GM23338 (cell line): ENCODE data around the gene BICDL1. TPM values are rescaled to one million over a fixed set of nuclear protein-coding genes. Genes with fewer than 3 reads are reported as not detected.

Experiments
- ATAC-seq: fragments of 200-7000 bp; cut with Tn5 transposase; 3 replicates; pipeline ENCODE4 v1.9.1; 2020
- DNase-seq: peaks from one replicate; pipeline ENCODE4 v3.0.0-alpha.2; 2015; ENCODE audit warnings: low spot score
- H2AFZ ChIP-seq: fragments of 200-600 bp; sonication (generic); 2 replicates; pipeline ENCODE4 v1.8.0; 2016; ENCODE audit warnings: antibody characterized with exemption, mild to moderate bottlenecking, moderate library complexity
- H3F3A ChIP-seq: fragments of 200-600 bp; sonication (generic); replicated peaks from 2 replicates; pipeline ENCODE4 v1.8.0; 2017; ENCODE audit warnings: antibody characterized with exemption, mixed run types, low read depth
- H3K27ac ChIP-seq: fragments of 200-600 bp; sonication (generic); 2 replicates; pipeline ENCODE4 v1.6.1; 2016; ENCODE audit warnings: low read depth
- H3K27me3 ChIP-seq: fragments of 200-600 bp; sonication (generic); 2 replicates; pipeline ENCODE4 v1.8.0; 2016; ENCODE audit warnings: mild to moderate bottlenecking, mixed run types, moderate library complexity; ENCODE audit not compliant: insufficient read depth
- H3K36me3 ChIP-seq: fragments of 200-600 bp; sonication (generic); 2 replicates; pipeline ENCODE4 v1.8.0; 2016; ENCODE audit warnings: mild to moderate bottlenecking; ENCODE audit not compliant: insufficient read depth
- H3K4me1 ChIP-seq: fragments of 200-600 bp; sonication (generic); 2 replicates; pipeline ENCODE4 v1.8.0; 2016; ENCODE audit warnings: mild to moderate bottlenecking, moderate library complexity; ENCODE audit not compliant: insufficient read depth
- H3K4me2 ChIP-seq: fragments of 200-600 bp; sonication (generic); 2 replicates; pipeline ENCODE4 v1.7.1; 2017; ENCODE audit warnings: mixed run types
- H3K4me3 ChIP-seq: fragments of 200-600 bp; sonication (generic); 2 replicates; pipeline ENCODE4 v1.6.1; 2016; ENCODE audit warnings: mixed run types
- H3K79me2 ChIP-seq: fragments of 200-600 bp; sonication (generic); replicated peaks from 2 replicates; pipeline ENCODE4 v1.8.0; 2017; ENCODE audit warnings: mild to moderate bottlenecking; ENCODE audit not compliant: insufficient read depth
- H3K9me2 ChIP-seq: fragments of 200-600 bp; sonication (generic); 2 replicates; pipeline ENCODE4 v1.8.0; 2017; ENCODE audit not compliant: insufficient read depth
- H4K20me1 ChIP-seq: fragments of 200-600 bp; sonication (generic); replicated peaks from 2 replicates; pipeline ENCODE4 v1.8.0; 2017; ENCODE audit warnings: mild to moderate bottlenecking; ENCODE audit not compliant: insufficient read depth
- H3K27ac Mint-ChIP-seq: 2 replicates; pipeline ENCODE4 v1.8.0; 2020; ENCODE audit warnings: inconsistent platforms, mild to moderate bottlenecking, moderate library complexity, mixed read lengths
- H3K27me3 Mint-ChIP-seq: 3 replicates; pipeline ENCODE4 v1.8.0; 2022; ENCODE audit warnings: low read depth, mild to moderate bottlenecking, moderate library complexity, mixed read lengths, inconsistent platforms; ENCODE audit not compliant: insufficient read depth, poor library complexity
- H3K36me3 Mint-ChIP-seq: 3 replicates; pipeline ENCODE4 v1.8.0; 2021; ENCODE audit warnings: low read depth, mild to moderate bottlenecking, inconsistent platforms, moderate library complexity, mixed read lengths
- H3K4me1 Mint-ChIP-seq: 3 replicates; pipeline ENCODE4 v1.8.0; 2020; ENCODE audit warnings: mild to moderate bottlenecking, inconsistent platforms, mixed read lengths
- H3K4me3 Mint-ChIP-seq: 3 replicates; pipeline ENCODE4 v1.8.0; 2021; ENCODE audit warnings: moderate library complexity, mild to moderate bottlenecking, inconsistent platforms, mixed read lengths
- H3K9me3 Mint-ChIP-seq: 3 replicates; pipeline ENCODE4 v1.8.0; 2020; ENCODE audit warnings: moderate library complexity, mild to moderate bottlenecking, inconsistent platforms, mixed read lengths
- CREB1 ChIP-seq: fragments of 250-450 bp; sonication (Bioruptor Pico); IDR thresholded peaks from 2 replicates; pipeline ENCODE4 v1.5.0; 2020; ENCODE audit warnings: low read depth, mild to moderate bottlenecking, moderate library complexity
- CTCF ChIP-seq, 2 experiments: fragments of 200-600 bp in 1 of 2; sonication (generic) in 1 of 2; conservative IDR thresholded peaks; 2 replicates each; pipeline versions ENCODE4 v1.5.1 to v1.6.1; 2016 to 2017; ENCODE audit warnings: antibody characterized with exemption in 2 of 2, low read depth in 2 of 2, mild to moderate bottlenecking in 2 of 2, moderate library complexity in 1 of 2
- ETS1 ChIP-seq: IDR thresholded peaks from 2 replicates; pipeline ENCODE4 v1.6.1; 2016; ENCODE audit warnings: antibody characterized with exemption
- EZH2 ChIP-seq: fragments of 200-600 bp; sonication (generic); IDR thresholded peaks from one replicate; pipeline ENCODE4 v1.8.0; 2017; ENCODE audit warnings: antibody characterized with exemption, mild to moderate bottlenecking, low read depth; ENCODE audit not compliant: unreplicated experiment
- EZH2phosphoT487 ChIP-seq: fragments of 200-600 bp; sonication (generic); IDR thresholded peaks from one replicate; pipeline ENCODE4 v1.8.1; 2018; ENCODE audit warnings: antibody characterized with exemption; ENCODE audit not compliant: unreplicated experiment
- JUNB ChIP-seq: IDR thresholded peaks from one replicate; pipeline ENCODE4 v1.6.1; 2016; ENCODE audit warnings: antibody characterized with exemption; ENCODE audit not compliant: unreplicated experiment
- NANOG ChIP-seq: IDR thresholded peaks from 2 replicates; pipeline ENCODE4 v1.6.1; 2016; ENCODE audit warnings: antibody characterized with exemption, borderline replicate concordance
- POLR2AphosphoS5 ChIP-seq: IDR thresholded peaks from 2 replicates; pipeline ENCODE4 v1.6.1; 2016; ENCODE audit warnings: antibody characterized with exemption, low read depth
- REST ChIP-seq: IDR thresholded peaks from one replicate; pipeline ENCODE4 v1.6.1; 2018; ENCODE audit warnings: antibody characterized with exemption; ENCODE audit not compliant: unreplicated experiment
- STAT1 ChIP-seq: IDR thresholded peaks from one replicate; pipeline ENCODE4 v1.6.1; 2016; ENCODE audit warnings: antibody characterized with exemption; ENCODE audit not compliant: unreplicated experiment
- ZNF114 ChIP-seq: fragments of 250-450 bp; sonication (Bioruptor Pico); IDR thresholded peaks from 2 replicates; pipeline ENCODE4 v1.5.0; 2020; ENCODE audit warnings: mild to moderate bottlenecking, moderate library complexity
- ZNF331 ChIP-seq: fragments of 250-450 bp; sonication (Bioruptor Pico); IDR thresholded peaks from 2 replicates; pipeline ENCODE4 v1.5.0; 2020; ENCODE audit warnings: low read depth, mild to moderate bottlenecking, moderate library complexity
- ZNF462 ChIP-seq: fragments of 250-450 bp; sonication (Bioruptor Pico); IDR thresholded peaks from 2 replicates; pipeline ENCODE4 v1.5.0; 2020; ENCODE audit warnings: mild to moderate bottlenecking, moderate library complexity
- polyA plus RNA-seq: library from polyadenylated mRNA; unstranded; fragments of >200 nt; fragmentation: Nextera tagmentation; extraction: Ambion mirVana; gene quantifications from 2 replicates; pipeline ENCODE4 v1.2.1, GENCODE V29; 2016
- total RNA-seq: library from RNA; depleted of rRNA; stranded (reverse); fragments of >200 nt; shearing (Covaris generic); gene quantifications from 2 replicates; pipeline ENCODE4 v1.2.3, GENCODE V29; 2014

BICDL1 gene
- total and polyA plus RNA-seq, 2 experiments from 2014 or later: 14.0 to 25.7 TPM

GRCh38 chr12:120095736-120096135 lies 106.7 kb downstream of the BICDL1 start:
- peaks cover 30% of the 10 kb centered on the region for H3K4me1 ChIP-seq
- no peak overlapping the region for H3K4me2 ChIP-seq
- no peak overlapping the region for H3K4me3 ChIP-seq
- no peaks in the 10 kb centered on the region for H3K27me3 ChIP-seq
- ATAC-seq: no peak
- no peaks in the 10 kb centered on the region for H3K9me3 Mint-ChIP-seq
- H2AFZ ChIP-seq: no peak overlapping the region
- H3K36me3 Mint-ChIP-seq: peaks cover 31% of the 10 kb centered on the region
- no peaks in the 10 kb centered on the region; the same call in 1 of the 2 replicates for H3K36me3 ChIP-seq
- 0 out of 2 replicates have a peak, but pooled peaks cover 4% of the 10 kb centered on the region for H3K79me2 ChIP-seq
- H4K20me1 ChIP-seq: no peaks in the 10 kb centered on the region
- peak; percentile 46 for DNase-seq
- peak overlapping the region; percentile 95; the same call in 1 of the 2 replicates for H3K27ac ChIP-seq
- H3K27me3 Mint-ChIP-seq: peaks cover 12% of the 10 kb centered on the region
- no peak for TF ChIP-seq ZNF462 (CRISPR knock-in tag)
- TF ChIP-seq CREB1 (CRISPR knock-in tag): no peak
- no peak for TF ChIP-seq ZNF114 (CRISPR knock-in tag)
- TF ChIP-seq NANOG: no peak
- no peak for TF ChIP-seq CTCF (conservative IDR thresholded peaks at IDR 0.05; ENCODE audit: low read depth in 2 of 2)
- TF ChIP-seq STAT1: no peak
- TF ChIP-seq EZH2: no peak
- TF ChIP-seq JUNB: no peak
- no peak for TF ChIP-seq POLR2AphosphoS5
- no peak for TF ChIP-seq REST
- no peak for TF ChIP-seq EZH2phosphoT487
- TF ChIP-seq ETS1: no peak
- no peak for TF ChIP-seq ZNF331 (CRISPR knock-in tag)
- H3K4me1 Mint-ChIP-seq: peaks cover 51% of the 10 kb centered on the region
- H3K4me3 Mint-ChIP-seq: no peak overlapping the region
- peaks cover 13% of the 10 kb centered on the region for H3F3A ChIP-seq
- H3K9me2 ChIP-seq: no peaks in the 10 kb centered on the region
- H3K27ac Mint-ChIP-seq: peak overlapping the region; percentile 80
